Activated CD8-positive, alpha-beta T cell treated with anti-CD3 and anti-CD28 coated beads, Interleukin-2, amount 10 ng/mL, durations not matched to agents 7 days and 5 days (primary cell): ENCODE results near the gene ZBTB40. TPM values are rescaled to one million over a fixed set of nuclear protein-coding genes. Genes with fewer than 3 reads are reported as not detected.

ENCODE experiments used
- ATAC-seq: fragments of 150-1000 bp; cut with Tn5 transposase; one replicate; pipeline ENCODE4 v1.10.0; 2021; ENCODE audit warnings: moderate library complexity
- CTCF ChIA-PET: fragments of 350-600 bp; sonication (Branson Sonifier 250); formaldehyde crosslinking; loops from one replicate; lab custom pipeline; 2021; ENCODE audit warnings: antibody characterized with exemption; lab: Charles Lee
- POLR2A ChIA-PET: fragments of 350-600 bp; sonication (Branson Sonifier 250); formaldehyde crosslinking; loops from one replicate; lab custom pipeline; 2021; ENCODE audit warnings: antibody characterized with exemption; lab: Charles Lee
- DNase-seq: peaks from one replicate; pipeline ENCODE4 v3.0.0-alpha.2; 2020
- H3K27ac Mint-ChIP-seq: one replicate; pipeline ENCODE4 v1.8.0; 2021; ENCODE audit warnings: mild to moderate bottlenecking, mixed read lengths
- H3K27me3 Mint-ChIP-seq: one replicate; pipeline ENCODE4 v1.8.0; 2021; ENCODE audit warnings: low read depth, mixed read lengths
- H3K36me3 Mint-ChIP-seq: one replicate; pipeline ENCODE4 v1.8.0; 2021; ENCODE audit warnings: low read depth, mixed read lengths
- H3K4me1 Mint-ChIP-seq: one replicate; pipeline ENCODE4 v1.8.0; 2021; ENCODE audit warnings: low read depth, mixed read lengths
- H3K4me3 Mint-ChIP-seq: one replicate; pipeline ENCODE4 v1.8.0; 2021; ENCODE audit warnings: mild to moderate bottlenecking, mixed read lengths
- H3K9me3 Mint-ChIP-seq: one replicate; pipeline ENCODE4 v1.8.0; 2022; ENCODE audit warnings: mixed read lengths; ENCODE audit not compliant: insufficient read depth
- total RNA-seq, 2 experiments: library from RNA; stranded (reverse); gene quantifications; one replicate each; pipeline ENCODE4 v1.2.3, GENCODE V29; 2021

Gene ZBTB40
- total RNA-seq, 2 experiments from 2014 or later = 14.8 TPM

GRCh38 chr1:22414244-22414751 lies 37.4 kb upstream of the ZBTB40 start:
- ATAC-seq (no peak), DNase-seq (no peak)
- H3K36me3 Mint-ChIP-seq = no peaks in the 10 kb centered on the region
- ChIA-PET CTCF (interaction anchor here (1.5 kb wide), 1 partner anchor 279 kb away, joined by 3 read pairs; no protein-coding TSS in a partner anchor), POLR2A (no interaction called here)
- no peaks in the 10 kb centered on the region for H3K9me3 Mint-ChIP-seq
- H3K27ac Mint-ChIP-seq = no peak overlapping the region
- peaks cover 4% of the 10 kb centered on the region for H3K4me1 Mint-ChIP-seq
- no peak overlapping the region for H3K4me3 Mint-ChIP-seq
- peaks cover 31% of the 10 kb centered on the region for H3K27me3 Mint-ChIP-seq

DNA sequence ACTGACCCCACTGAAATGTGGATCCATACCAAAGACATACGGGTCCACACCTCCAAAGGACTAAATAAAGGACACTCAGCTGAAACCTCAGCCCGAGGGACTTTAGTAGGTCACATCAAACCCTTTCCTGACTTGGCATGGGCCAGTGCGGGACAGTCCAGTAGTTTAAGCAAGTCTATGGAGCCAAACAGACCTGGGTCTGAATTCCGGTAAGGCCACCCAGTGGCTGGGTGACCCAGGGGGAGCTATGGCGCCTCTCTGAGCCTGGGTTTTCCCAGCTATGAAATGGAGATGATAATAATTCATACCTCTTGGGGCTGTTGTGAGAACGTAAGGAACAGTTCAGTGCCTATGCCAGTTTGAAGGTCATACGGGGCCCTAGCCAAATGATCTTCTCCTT lies 36.2 kb upstream of the ZBTB40 start:
- no peaks in the 10 kb centered on the region for H3K9me3 Mint-ChIP-seq
- H3K4me1 Mint-ChIP-seq = peaks cover 4% of the 10 kb centered on the region
- DNase-seq (no peak), ATAC-seq (no peak)
- POLR2A ChIA-PET = no interaction called here
- CTCF ChIA-PET = interaction anchor here (1.1 to 1.5 kb wide), 5 partner anchors 21 to 744 kb away, joined by 3 to 5 read pairs (median 3); no protein-coding TSS in a partner anchor
- H3K36me3 Mint-ChIP-seq = no peaks in the 10 kb centered on the region
- peaks cover 35% of the 10 kb centered on the region for H3K27me3 Mint-ChIP-seq
- no peak overlapping the region for H3K4me3 Mint-ChIP-seq
- H3K27ac Mint-ChIP-seq = no peak overlapping the region

DNA sequence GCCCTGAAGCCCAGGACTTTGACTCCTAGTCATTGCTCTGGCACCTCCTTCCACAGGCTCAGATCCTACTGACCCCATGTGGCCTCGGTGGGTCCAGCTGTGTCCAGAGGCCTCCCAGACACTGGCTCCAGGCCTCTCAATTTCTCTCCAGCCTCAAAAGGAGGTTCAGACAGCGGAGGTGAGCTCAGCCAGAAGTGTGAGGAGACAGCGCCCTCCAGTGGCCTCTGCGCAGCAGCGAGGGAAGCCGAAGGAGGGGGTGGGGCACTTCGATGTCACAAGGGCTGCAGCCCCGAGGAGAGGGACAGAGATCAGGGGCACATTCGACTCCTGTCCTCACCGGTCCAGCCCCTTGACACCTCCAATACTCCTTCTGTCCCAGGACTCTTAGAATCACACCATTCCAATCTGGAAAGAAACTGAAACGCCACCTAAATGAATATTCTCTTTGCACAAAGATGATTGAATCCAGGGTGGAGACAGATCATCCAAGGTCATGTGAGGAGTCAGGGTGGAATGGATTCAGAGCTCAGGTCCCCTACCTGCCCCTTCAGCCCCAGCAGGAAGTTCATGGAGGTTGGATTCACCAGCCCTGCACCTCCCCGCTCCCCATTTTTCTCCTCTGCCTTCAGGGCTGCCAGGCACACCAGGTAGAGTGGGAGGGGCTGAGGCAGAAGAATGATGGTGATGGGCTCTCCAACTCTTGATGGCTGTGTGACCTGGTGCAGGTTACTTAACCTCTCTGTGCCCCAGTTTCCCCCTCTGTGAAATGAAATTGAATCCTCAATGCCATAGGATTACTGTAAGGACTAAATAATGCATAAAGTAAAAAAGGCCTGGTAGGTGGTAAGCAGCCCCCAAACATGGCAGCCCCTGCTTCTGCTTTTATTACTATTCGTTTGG lies 34.8 kb upstream of the ZBTB40 start:
- H3K27ac Mint-ChIP-seq = no peak overlapping the region
- ATAC-seq (peak; percentile 79), DNase-seq (peak; percentile 83)
- H3K36me3 Mint-ChIP-seq = no peaks in the 10 kb centered on the region
- POLR2A ChIA-PET = interaction anchor here (0.6 kb wide), 1 partner anchor 307 kb away, joined by 5 read pairs; no protein-coding TSS in a partner anchor
- no peaks in the 10 kb centered on the region for H3K9me3 Mint-ChIP-seq
- no peak overlapping the region for H3K4me3 Mint-ChIP-seq
- CTCF ChIA-PET = interaction anchor here (0.8 to 2.0 kb wide), 23 partner anchors 18 to 745 kb away, joined by 3 to 13 read pairs (median 4); no protein-coding TSS in a partner anchor
- peaks cover 29% of the 10 kb centered on the region for H3K27me3 Mint-ChIP-seq
- peaks cover 4% of the 10 kb centered on the region for H3K4me1 Mint-ChIP-seq

DNA sequence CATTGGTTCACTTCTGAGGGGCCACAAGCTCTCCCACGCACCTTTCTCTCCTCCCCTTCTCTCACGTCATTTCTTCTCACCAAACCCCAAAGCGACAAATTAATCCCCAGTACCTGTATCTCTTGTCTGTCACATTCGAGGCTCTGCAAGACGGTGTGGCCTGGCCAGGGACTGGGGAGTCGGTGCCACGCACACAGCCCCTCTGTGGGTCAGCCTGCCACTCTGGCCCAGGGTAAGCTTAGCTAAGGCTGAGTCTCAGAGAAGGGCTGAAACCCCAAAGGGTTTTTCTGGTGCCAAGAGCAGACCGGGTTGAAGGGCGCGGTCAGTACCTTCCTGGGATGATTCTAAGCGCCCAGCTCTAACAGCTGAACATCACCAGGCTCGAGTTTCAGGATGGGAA lies 34.2 kb upstream of the ZBTB40 start:
- Mint-ChIP-seq H3K27me3 (peaks cover 34% of the 10 kb centered on the region), H3K36me3 (no peaks in the 10 kb centered on the region), H3K27ac (no peak overlapping the region), H3K9me3 (no peaks in the 10 kb centered on the region), H3K4me3 (no peak overlapping the region), H3K4me1 (peaks cover 4% of the 10 kb centered on the region)
- no peak for DNase-seq
- ChIA-PET CTCF (interaction anchor here (1.3 to 2.0 kb wide), 7 partner anchors 17 to 342 kb away, joined by 3 to 13 read pairs (median 5); no protein-coding TSS in a partner anchor), POLR2A (no interaction called here)
- no peak for ATAC-seq

DNA sequence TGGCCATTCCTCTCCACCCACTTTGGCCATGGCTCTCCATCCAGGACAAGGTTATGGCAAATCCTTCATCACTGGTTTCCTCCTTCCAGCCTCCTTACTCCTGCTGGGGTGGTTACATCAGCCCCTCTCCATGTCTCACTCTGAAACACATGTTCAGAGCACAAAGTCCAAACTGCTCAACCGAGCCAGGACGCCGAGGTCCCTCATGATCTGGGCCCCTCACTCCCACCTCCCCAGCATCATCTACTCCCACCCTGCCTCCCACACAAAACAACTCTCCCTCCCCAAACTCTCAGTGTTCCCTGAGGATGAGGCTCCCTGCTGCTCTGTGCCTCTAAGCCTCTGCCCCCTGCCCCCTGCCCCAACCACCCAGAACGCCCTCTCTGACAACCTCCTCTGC lies 33.3 kb upstream of the ZBTB40 start:
- H3K36me3 Mint-ChIP-seq = no peaks in the 10 kb centered on the region
- peaks cover 4% of the 10 kb centered on the region for H3K4me1 Mint-ChIP-seq
- ChIA-PET POLR2A (no interaction called here), CTCF (no interaction called here)
- peaks cover 33% of the 10 kb centered on the region for H3K27me3 Mint-ChIP-seq
- no peak overlapping the region for H3K27ac Mint-ChIP-seq
- DNase-seq (no peak), ATAC-seq (no peak)
- no peaks in the 10 kb centered on the region for H3K9me3 Mint-ChIP-seq
- H3K4me3 Mint-ChIP-seq = no peak overlapping the region

GRCh38 chr1:22418933-22419382 lies 32.7 kb upstream of the ZBTB40 start:
- peaks cover 4% of the 10 kb centered on the region for H3K4me1 Mint-ChIP-seq
- ATAC-seq (no peak), DNase-seq (no peak)
- no peaks in the 10 kb centered on the region for H3K9me3 Mint-ChIP-seq
- no peaks in the 10 kb centered on the region for H3K36me3 Mint-ChIP-seq
- no peak overlapping the region for H3K4me3 Mint-ChIP-seq
- H3K27me3 Mint-ChIP-seq = peaks cover 29% of the 10 kb centered on the region
- POLR2A ChIA-PET = no interaction called here
- CTCF ChIA-PET = no interaction called here
- no peak overlapping the region for H3K27ac Mint-ChIP-seq

DNA sequence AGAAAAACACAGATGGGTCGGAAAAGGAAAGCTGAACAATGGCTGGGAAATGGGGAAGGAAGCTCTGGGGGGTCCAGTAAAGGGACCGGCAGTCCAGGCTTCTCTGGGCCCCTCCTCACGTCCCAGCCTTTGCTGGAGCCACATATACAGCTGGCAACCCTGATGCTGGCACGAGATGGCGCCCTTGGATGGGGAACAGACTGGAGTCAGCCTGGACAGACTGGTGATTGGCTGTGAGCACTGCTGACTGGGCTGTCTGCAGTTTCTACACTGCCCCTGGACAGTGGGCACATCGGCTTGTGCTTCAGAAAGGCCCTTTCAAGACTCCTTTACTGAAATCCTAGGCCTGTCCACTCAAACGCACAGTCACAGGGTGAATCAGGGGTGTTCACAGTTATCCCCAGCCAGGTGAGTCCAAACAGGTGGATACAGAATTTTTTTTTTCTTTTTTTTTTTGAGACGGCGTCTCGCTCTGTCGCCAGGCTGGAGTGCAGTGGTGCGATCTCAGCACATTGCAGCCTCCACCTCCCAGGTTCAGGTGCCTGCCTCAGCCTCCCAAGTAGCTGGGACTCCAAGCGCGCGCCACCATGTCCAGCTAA lies 31.1 kb upstream of the ZBTB40 start:
- H3K27me3 Mint-ChIP-seq = peaks cover 32% of the 10 kb centered on the region

GRCh38 chr1:22426781-22427180 lies 24.9 kb upstream of the ZBTB40 start:
- POLR2A ChIA-PET = no interaction called here
- no peaks in the 10 kb centered on the region for H3K9me3 Mint-ChIP-seq
- no peaks in the 10 kb centered on the region for H3K36me3 Mint-ChIP-seq
- ATAC-seq (no peak), DNase-seq (no peak)
- no peak overlapping the region for H3K4me3 Mint-ChIP-seq
- peaks cover 11% of the 10 kb centered on the region for H3K27me3 Mint-ChIP-seq
- no peak overlapping the region for H3K27ac Mint-ChIP-seq
- no peaks in the 10 kb centered on the region for H3K4me1 Mint-ChIP-seq
- CTCF ChIA-PET = no interaction called here

More for the DNA sequence above, 31.1 kb upstream of the ZBTB40 start:
- Mint-ChIP-seq H3K9me3 (no peaks in the 10 kb centered on the region), H3K4me1 (peaks cover 4% of the 10 kb centered on the region), H3K4me3 (no peak overlapping the region), H3K36me3 (no peaks in the 10 kb centered on the region), H3K27ac (no peak overlapping the region)
- DNase-seq (peak; percentile 73), ATAC-seq (peak; percentile 68)
- CTCF ChIA-PET = interaction anchor here (1.8 to 4.1 kb wide), 2 partner anchors 214 to 221 kb away, joined by 5 to 24 read pairs; partner anchors contain the start of gene C1QC
- POLR2A ChIA-PET = no interaction called here

- no peak overlapping the region for H3K27ac Mint-ChIP-seq
- DNase-seq = peak; percentile 46
- no peaks in the 10 kb centered on the region for H3K4me1 Mint-ChIP-seq
- H3K9me3 Mint-ChIP-seq = no peaks in the 10 kb centered on the region
- peak overlapping the region; percentile 72 for H3K4me3 Mint-ChIP-seq
- CTCF ChIA-PET = no interaction called here
- POLR2A ChIA-PET = no interaction called here
- no peaks in the 10 kb centered on the region for H3K36me3 Mint-ChIP-seq
- peaks cover 8% of the 10 kb centered on the region for H3K27me3 Mint-ChIP-seq
- ATAC-seq = no peak
These were observed 23.0 kb upstream of the ZBTB40 start for GRCh38 chr1:22428672-22429071.

DNA sequence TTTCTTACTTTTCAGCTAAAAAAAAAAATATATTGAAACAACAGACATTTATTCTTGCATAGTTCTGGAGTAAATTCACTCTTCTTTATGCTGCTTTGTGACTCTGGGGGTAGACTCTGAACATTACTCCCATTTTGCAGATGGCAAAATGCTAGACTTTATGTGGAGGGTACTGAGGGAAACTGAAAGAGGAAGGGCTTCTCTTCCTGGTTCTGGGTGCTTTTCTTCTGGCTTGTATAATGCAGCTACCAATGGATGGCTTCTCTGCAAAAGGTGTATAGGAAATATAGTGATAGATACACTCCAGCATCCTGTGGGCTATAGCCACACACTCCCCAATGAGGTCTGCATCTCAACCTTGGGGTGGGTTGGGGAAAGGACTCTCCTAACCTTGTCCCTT lies 19.7 kb upstream of the ZBTB40 start:
- Mint-ChIP-seq H3K27me3 (peaks cover 11% of the 10 kb centered on the region), H3K4me3 (no peak overlapping the region), H3K27ac (no peak overlapping the region), H3K4me1 (no peaks in the 10 kb centered on the region), H3K36me3 (no peaks in the 10 kb centered on the region), H3K9me3 (no peaks in the 10 kb centered on the region)
- POLR2A ChIA-PET = no interaction called here
- CTCF ChIA-PET = interaction anchor here (0.8 kb wide), 1 partner anchor 272 kb away, joined by 3 read pairs; no protein-coding TSS in a partner anchor
- no peak for DNase-seq
- ATAC-seq = no peak

GRCh38 chr1:22434717-22435116 lies 16.9 kb upstream of the ZBTB40 start:
- ChIA-PET CTCF (interaction anchor here (1.6 kb wide), 1 partner anchor 18 kb away, joined by 5 read pairs; no protein-coding TSS in a partner anchor), POLR2A (no interaction called here)
- Mint-ChIP-seq H3K36me3 (no peaks in the 10 kb centered on the region), H3K4me3 (no peak overlapping the region), H3K9me3 (peaks cover 6% of the 10 kb centered on the region), H3K4me1 (no peaks in the 10 kb centered on the region), H3K27ac (no peak overlapping the region), H3K27me3 (peaks cover 12% of the 10 kb centered on the region)
- no peak for ATAC-seq
- no peak for DNase-seq
